ENCODE results near the gene DUOX2.

- no peak for TF ChIP-seq SP1 (IDR thresholded peaks at IDR 0.05)
- TF ChIP-seq FOXA1 (IDR thresholded peaks at IDR 0.05): no peak
- TF ChIP-seq SUZ12 (IDR thresholded peaks at IDR 0.05): no peak
- no peak for TF ChIP-seq ZNF384 (IDR thresholded peaks at IDR 0.05)
- no peak for TF ChIP-seq TARDBP (IDR thresholded peaks at IDR 0.05)
- no peak for TF ChIP-seq NFRKB (IDR thresholded peaks at IDR 0.05)
- no peak for TF ChIP-seq HDGF (IDR thresholded peaks at IDR 0.05; ENCODE audit: borderline replicate concordance)
- no peak for TF ChIP-seq FOXM1 (IDR thresholded peaks at IDR 0.05; ENCODE audit: borderline replicate concordance)
- TF ChIP-seq LEF1 (IDR thresholded peaks at IDR 0.05; ENCODE audit: borderline replicate concordance): no peak
- no peak for TF ChIP-seq ELF4 (IDR thresholded peaks at IDR 0.05)
- TF ChIP-seq FOXK2 (IDR thresholded peaks at IDR 0.05): no peak
- TF ChIP-seq BHLHE40 (IDR thresholded peaks at IDR 0.05; ENCODE audit: borderline replicate concordance): no peak
- no peak for TF ChIP-seq PKNOX1 (IDR thresholded peaks at IDR 0.05)
These were observed 14.3 kb downstream of the DUOX2 start for GRCh38 chr15:45099549-45100165.
